22Rv1 (cell line): ENCODE measurements around the gene NME5.

Experiments used
- H3K27ac ChIP-seq: fragments of 450-650 bp; 2 replicates; pipeline ENCODE4 v1.5.1; 2017
- ZFX ChIP-seq: fragments of 450-650 bp; IDR thresholded peaks from 2 replicates; pipeline ENCODE4 v1.6.1; 2017; ENCODE audit warnings: antibody characterized with exemption, borderline replicate concordance
- TF ChIP-seq, protein P1 (sequence below): fragments of 450-650 bp; IDR thresholded peaks from 2 replicates; pipeline ENCODE4 v1.5.1; 2017; ENCODE audit warnings: mild to moderate bottlenecking

NME5 gene

DNA sequence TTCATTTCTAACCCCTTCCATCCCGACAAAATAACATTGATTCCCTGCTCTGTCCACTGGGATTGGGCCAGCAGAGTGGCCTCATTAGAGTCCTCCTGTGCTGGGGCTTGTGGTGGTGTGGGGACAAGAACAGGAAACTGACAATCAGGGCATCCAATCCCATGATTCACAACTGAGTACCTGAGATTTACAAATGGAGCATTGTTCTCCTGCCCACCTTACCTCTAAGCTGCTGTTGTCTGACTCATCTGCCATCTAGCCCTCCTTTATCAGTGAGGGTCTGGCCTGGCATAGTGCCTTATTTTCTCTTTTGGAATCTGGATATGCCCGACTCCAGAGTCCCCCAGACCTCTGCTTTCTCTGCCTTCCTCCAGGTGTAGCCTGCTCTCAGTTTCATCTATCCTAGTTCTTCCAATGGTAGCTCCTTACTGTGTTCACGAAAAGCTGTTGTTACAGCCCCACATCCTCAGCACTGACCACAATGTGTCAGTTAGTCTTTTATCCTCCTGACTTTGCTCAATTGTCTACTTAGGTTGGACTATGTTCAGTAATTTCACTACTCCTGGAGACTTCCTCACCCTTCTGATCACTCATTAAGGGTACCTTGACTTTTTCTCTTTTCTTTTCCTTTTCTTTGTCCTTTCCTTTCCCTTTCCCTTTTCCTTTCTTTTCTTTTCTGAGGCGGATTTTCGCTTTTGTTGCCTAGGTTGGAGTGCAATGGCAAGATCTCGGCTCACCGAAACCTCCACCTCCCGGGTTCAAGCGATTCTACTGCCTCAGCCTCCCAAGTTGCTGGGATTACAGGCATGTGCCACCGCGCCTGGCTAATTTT is 42.0 kb downstream of the NME5 start:
- no peak overlapping the region for H3K27ac ChIP-seq
- TF ChIP-seq, protein P1, sequence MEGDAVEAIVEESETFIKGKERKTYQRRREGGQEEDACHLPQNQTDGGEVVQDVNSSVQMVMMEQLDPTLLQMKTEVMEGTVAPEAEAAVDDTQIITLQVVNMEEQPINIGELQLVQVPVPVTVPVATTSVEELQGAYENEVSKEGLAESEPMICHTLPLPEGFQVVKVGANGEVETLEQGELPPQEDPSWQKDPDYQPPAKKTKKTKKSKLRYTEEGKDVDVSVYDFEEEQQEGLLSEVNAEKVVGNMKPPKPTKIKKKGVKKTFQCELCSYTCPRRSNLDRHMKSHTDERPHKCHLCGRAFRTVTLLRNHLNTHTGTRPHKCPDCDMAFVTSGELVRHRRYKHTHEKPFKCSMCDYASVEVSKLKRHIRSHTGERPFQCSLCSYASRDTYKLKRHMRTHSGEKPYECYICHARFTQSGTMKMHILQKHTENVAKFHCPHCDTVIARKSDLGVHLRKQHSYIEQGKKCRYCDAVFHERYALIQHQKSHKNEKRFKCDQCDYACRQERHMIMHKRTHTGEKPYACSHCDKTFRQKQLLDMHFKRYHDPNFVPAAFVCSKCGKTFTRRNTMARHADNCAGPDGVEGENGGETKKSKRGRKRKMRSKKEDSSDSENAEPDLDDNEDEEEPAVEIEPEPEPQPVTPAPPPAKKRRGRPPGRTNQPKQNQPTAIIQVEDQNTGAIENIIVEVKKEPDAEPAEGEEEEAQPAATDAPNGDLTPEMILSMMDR: no peak
- no peak for TF ChIP-seq ZFX

DNA sequence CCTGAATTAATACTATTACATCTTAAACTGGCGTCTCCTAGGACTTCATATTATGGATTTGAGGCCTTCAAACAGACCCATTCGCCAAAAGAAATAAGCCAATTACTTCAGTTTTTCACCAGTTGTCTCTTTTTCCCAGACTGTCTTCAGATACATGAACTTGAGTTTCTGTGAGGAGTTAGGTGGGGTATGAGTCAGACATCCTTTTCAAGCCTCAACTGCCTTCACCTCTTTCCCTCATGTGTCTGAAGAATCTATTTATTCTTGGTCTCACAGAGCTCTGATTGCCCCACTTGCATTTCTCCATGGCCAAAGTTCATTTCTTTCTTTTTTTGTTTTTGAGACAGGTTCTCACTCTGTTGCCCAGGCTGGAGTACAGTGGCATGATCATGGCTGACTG is 42.9 kb downstream of the NME5 start:
- TF ChIP-seq ZFX: no peak
- TF ChIP-seq, protein P1: no peak
- H3K27ac ChIP-seq: no peak overlapping the region

DNA sequence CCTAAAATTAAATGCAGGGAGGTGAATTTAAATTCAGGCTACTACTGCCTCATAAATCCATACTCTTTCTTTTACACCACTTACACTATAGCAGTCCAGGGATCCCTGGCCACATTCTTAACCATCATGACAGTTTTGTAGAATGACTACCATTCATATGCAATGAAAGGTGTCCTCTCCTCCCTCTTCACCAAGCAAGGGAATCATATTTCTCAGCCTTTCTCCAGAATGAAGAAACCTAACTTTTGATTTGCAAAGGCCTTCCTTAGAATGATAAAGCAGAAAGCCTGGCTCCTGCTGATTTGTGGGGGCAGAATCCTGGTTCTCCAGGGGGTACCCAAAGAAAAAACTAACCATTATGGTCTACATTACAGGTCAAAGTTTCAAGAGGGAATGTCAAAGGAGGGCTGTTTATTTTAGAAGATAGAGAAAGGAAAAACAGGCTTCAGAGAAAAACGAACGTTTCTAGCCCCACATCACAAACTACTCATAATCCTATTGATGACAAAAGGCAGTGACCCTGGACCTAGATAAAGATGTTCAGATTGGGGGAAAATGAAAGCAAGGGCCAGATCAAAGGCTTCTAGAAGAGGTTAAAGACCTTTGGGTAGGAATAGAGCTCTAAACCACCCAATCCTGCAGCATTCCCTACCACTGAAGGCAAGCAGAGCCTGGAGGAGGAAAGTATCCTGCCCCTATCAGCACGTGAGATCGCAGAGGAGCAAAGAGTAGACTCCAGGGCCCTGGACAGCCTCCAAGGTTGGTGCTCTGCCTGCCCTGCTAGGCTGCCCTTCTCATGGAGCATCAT is 43.9 kb downstream of the NME5 start:
- no peak for TF ChIP-seq ZFX
- TF ChIP-seq, protein P1: no peak

DNA sequence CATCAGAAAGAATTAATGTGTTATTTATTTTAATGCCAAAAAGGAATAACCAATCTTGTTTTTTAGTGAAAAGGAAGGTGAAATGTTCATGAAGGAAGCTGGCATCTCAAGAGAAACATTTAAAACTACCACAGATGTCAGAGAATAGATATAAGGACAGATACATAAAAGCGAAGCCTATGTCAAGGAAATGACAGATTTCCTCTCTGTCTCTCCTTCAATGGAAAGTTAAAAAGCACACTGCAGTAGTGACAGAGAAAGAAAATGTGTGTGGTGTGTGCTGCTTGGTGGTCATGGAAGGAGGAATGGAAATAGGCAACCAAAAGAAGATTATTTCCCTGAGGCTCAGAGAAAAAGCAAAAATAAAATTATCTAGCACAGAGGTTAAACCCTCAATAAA is 46.2 kb downstream of the NME5 start:
- TF ChIP-seq, protein P1: no peak
- no peak for TF ChIP-seq ZFX
- no peak overlapping the region for H3K27ac ChIP-seq

More for the DNA sequence above, 43.9 kb downstream of the NME5 start:
- no peak overlapping the region for H3K27ac ChIP-seq

DNA sequence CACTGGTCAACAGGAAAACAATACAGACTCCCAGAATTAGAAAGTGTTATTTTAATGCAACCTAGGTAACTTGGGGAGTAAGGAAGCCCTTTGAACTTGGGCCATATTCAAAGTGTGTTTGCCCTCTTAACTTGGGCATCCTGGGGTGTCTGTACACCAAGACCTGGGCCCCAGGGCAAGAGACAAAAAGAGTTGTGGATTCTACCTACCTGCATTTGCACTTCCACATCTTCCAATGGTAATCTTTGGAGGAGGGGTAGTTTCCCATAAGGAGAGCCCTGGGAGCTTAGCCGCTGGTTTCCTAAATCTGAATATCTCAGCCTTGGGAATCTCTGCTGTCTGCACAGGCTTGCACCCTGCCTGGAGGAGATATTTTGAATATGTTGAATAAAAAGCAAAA is 46.9 kb downstream of the NME5 start:
- H3K27ac ChIP-seq: no peak overlapping the region
- TF ChIP-seq, protein P1: no peak
- no peak for TF ChIP-seq ZFX

DNA sequence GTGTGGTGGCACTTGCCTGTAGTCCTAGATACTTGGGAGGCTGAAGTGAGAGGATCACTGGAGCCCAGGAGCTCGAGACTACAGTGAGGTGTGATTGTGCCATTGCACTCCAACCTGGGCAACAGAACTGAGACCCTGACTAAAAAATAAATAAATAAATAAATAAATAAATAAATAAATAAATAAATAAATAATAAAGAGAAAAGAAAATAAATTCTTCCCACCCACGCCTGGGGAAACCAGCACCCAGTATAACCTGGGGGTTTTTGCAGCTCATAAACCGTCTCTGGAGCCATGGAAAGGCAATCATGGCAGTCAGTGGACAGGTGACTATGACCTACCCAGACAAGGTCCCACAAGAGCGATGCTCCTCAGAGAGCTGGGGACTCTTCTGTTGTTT is 47.5 kb downstream of the NME5 start:
- TF ChIP-seq ZFX: no peak
- TF ChIP-seq, protein P1: no peak
- H3K27ac ChIP-seq: no peak overlapping the region

DNA sequence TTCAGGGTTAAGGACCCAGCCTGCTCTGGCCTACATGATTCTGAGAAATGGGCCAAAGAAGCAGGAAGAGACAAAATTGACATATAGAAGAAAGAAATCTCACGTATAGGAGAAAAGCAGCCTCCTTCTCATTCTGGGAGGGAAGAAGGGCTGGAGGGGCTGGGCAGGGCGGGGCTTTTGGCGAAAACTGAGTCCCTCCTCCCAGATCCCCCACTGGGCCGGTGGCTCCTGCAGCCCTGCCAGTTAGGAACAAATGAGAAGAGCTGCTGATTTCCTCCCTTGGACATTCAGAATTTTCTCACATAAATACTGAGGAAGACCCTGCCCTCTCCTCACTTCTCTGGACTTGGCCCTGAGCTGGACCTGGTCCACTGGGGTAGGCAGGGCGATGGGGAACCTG is 55.5 kb downstream of the NME5 start, which contains the start of gene WNT8A:
Gene WNT8A, plus strand, starts transcription at position 332 of the 400 bp plus-strand sequence. CDS start 95 bp downstream, outside the sequence.
- H3K27ac ChIP-seq: no peak within 1 kb of the TSS
- no peak for TF ChIP-seq ZFX
- TF ChIP-seq, protein P1: no peak
